DND-41 (cell line): ENCODE data around the gene IGSF21.

ENCODE experiments used
- ATAC-seq: fragments of 200-7000 bp; cut with Tn5 transposase; 3 replicates; pipeline ENCODE4 v1.9.1; 2021; ENCODE audit warnings: low read depth; ENCODE audit not compliant: insufficient read depth
- DNase-seq: peaks from one replicate; pipeline ENCODE4 v3.0.0-alpha.2; 2020
- H2AFZ ChIP-seq: 2 replicates; pipeline ENCODE4 v1.6.0; 2012; ENCODE audit warnings: low read depth, low read length
- H3K27ac ChIP-seq: 2 replicates; pipeline ENCODE4 v1.5.1; 2012; ENCODE audit warnings: low read length, inconsistent platforms
- H3K27me3 ChIP-seq: fragments of 200-600 bp; sonication (generic); 2 replicates; pipeline ENCODE4 v1.6.0; 2012; ENCODE audit warnings: low read length, mild to moderate bottlenecking, inconsistent platforms; ENCODE audit not compliant: insufficient read depth, poor library complexity
- H3K36me3 ChIP-seq: 2 replicates; pipeline ENCODE4 v1.5.1; 2012; ENCODE audit warnings: low read length, inconsistent platforms; ENCODE audit not compliant: insufficient read depth
- H3K4me1 ChIP-seq: 2 replicates; pipeline ENCODE4 v1.5.1; 2012; ENCODE audit warnings: mild to moderate bottlenecking, low read length; ENCODE audit not compliant: insufficient read depth
- H3K4me2 ChIP-seq: 2 replicates; pipeline ENCODE4 v1.6.0; 2012; ENCODE audit warnings: mild to moderate bottlenecking, moderate library complexity, low read length, inconsistent platforms; ENCODE audit not compliant: insufficient read depth
- H3K4me3 ChIP-seq, 2 experiments: fragments of 200-600 bp in 1 of 2; shearing (Covaris generic) in 1 of 2; 2 replicates each; pipeline ENCODE4 v1.5.1; 2012 to 2016; ENCODE audit warnings: inconsistent platforms in 2 of 2, low read length in 2 of 2, mild to moderate bottlenecking in 2 of 2, low read depth in 1 of 2, moderate library complexity in 1 of 2
- H3K79me2 ChIP-seq: 2 replicates; pipeline ENCODE4 v1.6.0; 2012; ENCODE audit warnings: low read length, inconsistent platforms; ENCODE audit not compliant: insufficient read depth
- H3K9ac ChIP-seq: 2 replicates; pipeline ENCODE4 v1.6.0; 2012; ENCODE audit warnings: low read depth, mild to moderate bottlenecking, inconsistent platforms, low read length, moderate library complexity
- H3K9me3 ChIP-seq: 2 replicates; pipeline ENCODE4 v1.5.1; 2012; ENCODE audit warnings: low read length, moderate library complexity, mild to moderate bottlenecking, inconsistent platforms; ENCODE audit not compliant: insufficient read depth, severe bottlenecking
- H4K20me1 ChIP-seq: 2 replicates; pipeline ENCODE4 v1.6.0; 2012; ENCODE audit warnings: low read length; ENCODE audit not compliant: insufficient read depth
- CTCF ChIP-seq: IDR thresholded peaks from 2 replicates; pipeline ENCODE4 v1.5.1; 2012; ENCODE audit warnings: borderline replicate concordance, low read length, moderate library complexity, mild to moderate bottlenecking; ENCODE audit not compliant: poor library complexity, severe bottlenecking; ENCODE audit errors: extremely low read depth
- EZH2 ChIP-seq: IDR thresholded peaks from 3 replicates; pipeline ENCODE4 v1.6.1; 2012; ENCODE audit warnings: borderline replicate concordance, low read depth, mild to moderate bottlenecking, moderate library complexity, low read length, inconsistent platforms; ENCODE audit not compliant: severe bottlenecking

The IGSF21 gene

GRCh38 chr1:18409609-18410237, 302.1 kb downstream of the IGSF21 start:
- Histone ChIP-seq H3K4me1 (no peaks in the 10 kb centered on the region), H3K79me2 (no peaks in the 10 kb centered on the region), H4K20me1 (no peaks in the 10 kb centered on the region; the same call in 1 of the 2 replicates), H3K9me3 (peaks cover 6% of the 10 kb centered on the region), H3K27me3 (no peaks in the 10 kb centered on the region), H3K27ac (no peak overlapping the region), H3K4me2 (no peak overlapping the region), H3K36me3 (no peaks in the 10 kb centered on the region), H3K9ac (no peak overlapping the region), H3K4me3 (no peak overlapping the region), H2AFZ (no peak overlapping the region)
- no peak for ATAC-seq
- TF ChIP-seq EZH2 (no peak), CTCF (no peak)
- no peak for DNase-seq

- Histone ChIP-seq H2AFZ (no peak overlapping the region), H3K27ac (no peak overlapping the region), H3K9me3 (peaks cover 6% of the 10 kb centered on the region), H3K9ac (no peak overlapping the region), H3K4me1 (no peaks in the 10 kb centered on the region), H3K4me3 (no peak overlapping the region), H3K79me2 (no peaks in the 10 kb centered on the region), H3K36me3 (no peaks in the 10 kb centered on the region), H3K27me3 (no peaks in the 10 kb centered on the region), H4K20me1 (no peaks in the 10 kb centered on the region; the same call in 1 of the 2 replicates), H3K4me2 (no peak overlapping the region)
- DNase-seq (no peak), ATAC-seq (no peak)
- TF ChIP-seq EZH2: no peak
- no peak for TF ChIP-seq CTCF
Observed at GRCh38 chr1:18410407-18410806, 302.8 kb downstream of the IGSF21 start.

GRCh38 chr1:18411321-18411720, 303.7 kb downstream of the IGSF21 start:
- no peak for TF ChIP-seq EZH2
- TF ChIP-seq CTCF: no peak
- Histone ChIP-seq H3K36me3 (no peaks in the 10 kb centered on the region), H3K27ac (no peak overlapping the region), H3K9me3 (peaks cover 6% of the 10 kb centered on the region), H3K79me2 (no peaks in the 10 kb centered on the region), H4K20me1 (no peaks in the 10 kb centered on the region; the same call in 1 of the 2 replicates), H3K9ac (no peak overlapping the region), H3K4me1 (no peaks in the 10 kb centered on the region), H3K27me3 (no peaks in the 10 kb centered on the region), H2AFZ (no peak overlapping the region), H3K4me3 (no peak overlapping the region), H3K4me2 (no peak overlapping the region)
- ATAC-seq (no peak), DNase-seq (no peak)
